SU-DHL-6 (cell line): ENCODE data around the gene ADAM10.

Experiments
- H2AFZ ChIP-seq: fragments of 200-600 bp; sonication (generic); 2 replicates; pipeline ENCODE4 v1.6.1; 2014; ENCODE audit warnings: low read depth, mild to moderate bottlenecking, moderate library complexity, mixed read lengths, antibody characterized with exemption, low read length; ENCODE audit not compliant: severe bottlenecking
- H3F3A ChIP-seq: fragments of 200-600 bp; shearing (Covaris generic); 2 replicates; pipeline ENCODE4 v1.6.0; 2016; ENCODE audit warnings: antibody characterized with exemption, mild to moderate bottlenecking; ENCODE audit not compliant: insufficient read depth
- H3K27ac ChIP-seq: fragments of 200-600 bp; sonication (generic); 2 replicates; pipeline ENCODE4 v1.5.1; 2016; ENCODE audit warnings: low read depth, mild to moderate bottlenecking, low read length, moderate library complexity, mixed read lengths
- H3K27me3 ChIP-seq: fragments of 200-600 bp; sonication (generic), shearing (Covaris generic); 2 replicates; pipeline ENCODE4 v1.6.0; 2014; ENCODE audit warnings: mild to moderate bottlenecking, low read length
- H3K36me3 ChIP-seq: fragments of 200-600 bp; sonication (generic); 2 replicates; pipeline ENCODE4 v1.6.1; 2014; ENCODE audit warnings: mild to moderate bottlenecking, low read length, mixed read lengths
- H3K4me2 ChIP-seq: fragments of 300-600, 200-600 bp; shearing (Covaris generic), sonication (generic); 2 replicates; pipeline ENCODE4 v1.6.0; 2014; ENCODE audit warnings: low read length, low read depth, mild to moderate bottlenecking; ENCODE audit not compliant: poor library complexity, severe bottlenecking
- H3K4me3 ChIP-seq: fragments of 200-600 bp; sonication (generic); 2 replicates; pipeline ENCODE4 v1.5.1; 2014; ENCODE audit warnings: antibody characterized with exemption, low read length, mild to moderate bottlenecking, mixed read lengths; ENCODE audit not compliant: insufficient read depth, poor library complexity, severe bottlenecking
- H3K79me2 ChIP-seq: fragments of 200-600 bp; sonication (generic); 2 replicates; pipeline ENCODE4 v1.6.1; 2014; ENCODE audit warnings: mild to moderate bottlenecking, low read length, moderate library complexity; ENCODE audit not compliant: insufficient read depth
- H3K9ac ChIP-seq: fragments of 200-600 bp; sonication (generic); 2 replicates; pipeline ENCODE4 v1.7.0; 2014; ENCODE audit warnings: mild to moderate bottlenecking, low read length
- H3K9me2 ChIP-seq: fragments of 200-600 bp; sonication (generic); replicated peaks from 2 replicates; pipeline ENCODE4 v1.6.1; 2014; ENCODE audit warnings: low read length; ENCODE audit not compliant: insufficient read depth
- H3K9me3 ChIP-seq: fragments of 200-600 bp; sonication (generic); 2 replicates; pipeline ENCODE4 v1.6.1; 2014; ENCODE audit warnings: low read length, mixed read lengths; ENCODE audit not compliant: insufficient read depth
- H4K20me1 ChIP-seq: fragments of 200-600 bp; sonication (generic); 2 replicates; pipeline ENCODE4 v1.6.1; 2014; ENCODE audit warnings: low read depth, mild to moderate bottlenecking, antibody characterized with exemption, low read length, moderate library complexity, mixed read lengths
- CTCF ChIP-seq: fragments of 200-600 bp; sonication (generic); IDR thresholded peaks from one replicate; pipeline ENCODE4 v1.5.1; 2017; ENCODE audit warnings: antibody characterized with exemption, mild to moderate bottlenecking, low read length, moderate library complexity; ENCODE audit not compliant: insufficient read depth, poor library complexity, severe bottlenecking
- EZH2phosphoT487 ChIP-seq: fragments of 200-600 bp; sonication (generic), shearing (Covaris generic); conservative IDR thresholded peaks from 2 replicates; pipeline ENCODE4 v1.6.1; 2018; ENCODE audit warnings: mild to moderate bottlenecking, antibody characterized with exemption, low read length, moderate library complexity, mixed read lengths

The ADAM10 gene

GRCh38 chr15:58686286-58686685, 63.2 kb downstream of the ADAM10 start:
- Histone ChIP-seq H3K27me3 (no peaks in the 10 kb centered on the region), H3F3A (peaks cover 4% of the 10 kb centered on the region; the same call in 1 of the 2 replicates), H3K9me3 (no peaks in the 10 kb centered on the region), H3K4me3 (no peak overlapping the region), H3K9ac (no peak overlapping the region), H2AFZ (no peak overlapping the region), H3K79me2 (peaks cover 58% of the 10 kb centered on the region), H4K20me1 (peaks cover 7% of the 10 kb centered on the region), H3K27ac (no peak overlapping the region), H3K4me2 (no peak overlapping the region), H3K36me3 (0 out of 2 replicates have a peak, but pooled peaks cover 3% of the 10 kb centered on the region), H3K9me2 (no peaks in the 10 kb centered on the region)
- TF ChIP-seq CTCF (no peak), EZH2phosphoT487 (no peak)

- no peak overlapping the region for H2AFZ ChIP-seq
- peaks cover 7% of the 10 kb centered on the region for H4K20me1 ChIP-seq
- no peak overlapping the region for H3K27ac ChIP-seq
- TF ChIP-seq EZH2phosphoT487, result no peak
- TF ChIP-seq CTCF, result no peak
- H3K36me3 ChIP-seq, result 0 out of 2 replicates have a peak, but pooled peaks cover 3% of the 10 kb centered on the region
- H3F3A ChIP-seq, result peaks cover 4% of the 10 kb centered on the region; the same call in 1 of the 2 replicates
- no peak overlapping the region for H3K9ac ChIP-seq
- no peaks in the 10 kb centered on the region for H3K27me3 ChIP-seq
- no peaks in the 10 kb centered on the region for H3K9me3 ChIP-seq
- peaks cover 42% of the 10 kb centered on the region for H3K79me2 ChIP-seq
- no peaks in the 10 kb centered on the region for H3K9me2 ChIP-seq
- no peak overlapping the region for H3K4me3 ChIP-seq
- H3K4me2 ChIP-seq, result no peak overlapping the region
Observed at GRCh38 chr15:58684751-58685150, 64.8 kb downstream of the ADAM10 start.

GRCh38 chr15:58684036-58684710, 65.3 kb downstream of the ADAM10 start:
- Histone ChIP-seq H3K4me3 (no peak overlapping the region), H3K9me3 (no peaks in the 10 kb centered on the region), H3F3A (peaks cover 4% of the 10 kb centered on the region; the same call in 1 of the 2 replicates), H3K27ac (no peak overlapping the region), H3K4me2 (no peak overlapping the region), H2AFZ (no peak overlapping the region), H3K27me3 (no peaks in the 10 kb centered on the region), H3K36me3 (0 out of 2 replicates have a peak, but pooled peaks cover 3% of the 10 kb centered on the region), H3K9me2 (no peaks in the 10 kb centered on the region), H4K20me1 (peaks cover 7% of the 10 kb centered on the region), H3K79me2 (peaks cover 37% of the 10 kb centered on the region), H3K9ac (no peak overlapping the region)
- TF ChIP-seq EZH2phosphoT487 (no peak), CTCF (no peak)
